Upper lobe of left lung (tissue), 4 donors: ENCODE results near the gene DFFB.

Experiments
- EP300 ChIP-seq, 4 donors: sonication (generic); formaldehyde crosslinking; IDR thresholded peaks; one replicate each; pipeline ENCODE4 v1.5.1; 2017; ENCODE audit warnings: antibody characterized with exemption in 4 of 4, control low read depth in 2 of 4
- POLR2A ChIP-seq, 4 donors: fragments of 450-650 bp; IDR thresholded peaks; one replicate each; pipeline ENCODE4 v1.5.1; 2016 to 2017; ENCODE audit warnings: antibody characterized with exemption in 4 of 4, mild to moderate bottlenecking in 2 of 4
- TF ChIP-seq, protein P1 (sequence below), 6 experiments: fragments of 450-650 bp in 4 of 6; fragments of 200-600 bp in 2 of 6; sonication (generic) in 2 of 6; IDR thresholded peaks; one replicate each; pipeline ENCODE4 v1.5.1; 2016 to 2019; ENCODE audit warnings: antibody characterized with exemption in 6 of 6

- TF ChIP-seq, protein P1, sequence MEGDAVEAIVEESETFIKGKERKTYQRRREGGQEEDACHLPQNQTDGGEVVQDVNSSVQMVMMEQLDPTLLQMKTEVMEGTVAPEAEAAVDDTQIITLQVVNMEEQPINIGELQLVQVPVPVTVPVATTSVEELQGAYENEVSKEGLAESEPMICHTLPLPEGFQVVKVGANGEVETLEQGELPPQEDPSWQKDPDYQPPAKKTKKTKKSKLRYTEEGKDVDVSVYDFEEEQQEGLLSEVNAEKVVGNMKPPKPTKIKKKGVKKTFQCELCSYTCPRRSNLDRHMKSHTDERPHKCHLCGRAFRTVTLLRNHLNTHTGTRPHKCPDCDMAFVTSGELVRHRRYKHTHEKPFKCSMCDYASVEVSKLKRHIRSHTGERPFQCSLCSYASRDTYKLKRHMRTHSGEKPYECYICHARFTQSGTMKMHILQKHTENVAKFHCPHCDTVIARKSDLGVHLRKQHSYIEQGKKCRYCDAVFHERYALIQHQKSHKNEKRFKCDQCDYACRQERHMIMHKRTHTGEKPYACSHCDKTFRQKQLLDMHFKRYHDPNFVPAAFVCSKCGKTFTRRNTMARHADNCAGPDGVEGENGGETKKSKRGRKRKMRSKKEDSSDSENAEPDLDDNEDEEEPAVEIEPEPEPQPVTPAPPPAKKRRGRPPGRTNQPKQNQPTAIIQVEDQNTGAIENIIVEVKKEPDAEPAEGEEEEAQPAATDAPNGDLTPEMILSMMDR (IDR thresholded peaks at IDR 0.05), result no peak
- TF ChIP-seq EP300 (IDR thresholded peaks at IDR 0.05) (no peak), POLR2A (IDR thresholded peaks at IDR 0.05) (no peak)
Observed at GRCh38 chr1:3932156-3932919, 75.1 kb downstream of the DFFB start.
